GM12878 (cell line): ENCODE measurements around the gene TANK. TPM values are rescaled to one million over a fixed set of nuclear protein-coding genes. Genes with fewer than 3 reads are reported as not detected.
A peak's percentile ranks its signal among the peaks of the same experiment; 100 is the strongest.

ENCODE experiments used
- CEBPB ChIP-seq, 2 experiments: fragments of 150-350 bp in 1 of 2; IDR thresholded peaks; 2 replicates each; pipeline ENCODE4 v1.6.1; 2012 to 2014; ENCODE audit warnings: low read depth in 2 of 2, low read length in 2 of 2, borderline replicate concordance in 1 of 2, inconsistent platforms in 1 of 2
- CREB1 ChIP-seq: IDR thresholded peaks from 2 replicates; pipeline ENCODE4 v1.6.1; 2012; ENCODE audit warnings: low read depth, mild to moderate bottlenecking, inconsistent platforms
- NFIC ChIP-seq: IDR thresholded peaks from 2 replicates; pipeline ENCODE4 v1.6.1; 2012; ENCODE audit warnings: low read depth, mild to moderate bottlenecking, inconsistent platforms, low read length, moderate library complexity
- NR2C2 ChIP-seq: IDR thresholded peaks from 2 replicates; pipeline ENCODE4 v1.6.1; 2011; ENCODE audit warnings: borderline replicate concordance, low read depth; ENCODE audit not compliant: control insufficient read depth, insufficient read length
- POLR2A ChIP-seq: IDR thresholded peaks from 2 replicates; pipeline ENCODE4 v1.6.1; 2011; ENCODE audit warnings: low read depth, mild to moderate bottlenecking, low read length
- RELB ChIP-seq: fragments of 450-650 bp; IDR thresholded peaks from 2 replicates; pipeline ENCODE4 v1.6.1; 2017; ENCODE audit warnings: low read depth, mild to moderate bottlenecking, moderate library complexity
- REST ChIP-seq: IDR thresholded peaks from 2 replicates; pipeline ENCODE4 v1.6.1; 2012; ENCODE audit warnings: mild to moderate bottlenecking, low read depth, low read length
- polyA plus RNA-seq, 11 experiments: library from polyadenylated mRNA; depleted of rRNA in 4 of 11; unstranded in 6 of 11; stranded (reverse) in 5 of 11; fragments of >200 nt; fragmentation: Nextera tagmentation in 4 of 11; fragmentation: Illumina TruSeq in 1 of 11; extraction: Ambion mirVana in 4 of 11; extraction: Trizol in 1 of 11; gene quantifications; 1 replicate in 1 of 11; 2 replicates in 10 of 11; pipeline versions ENCODE4 v1.2.1 to v1.2.3, GENCODE V29; 2011 to 2016; ENCODE audit warnings: inconsistent platforms in 2 of 11, missing spikeins in 2 of 11, low read depth in 1 of 11
- total RNA-seq, 4 experiments: library from RNA; depleted of rRNA in 3 of 4; stranded (reverse); fragments of >200 nt in 3 of 4; fragmentation: Illumina TruSeq in 1 of 4; extraction: Trizol in 1 of 4; gene quantifications; 2 replicates each; pipeline versions ENCODE4 v1.2.1 to v1.2.3, GENCODE V29; 2013 to 2021
- TF ChIP-seq, protein P1 (sequence below): fragments of 450-650 bp; IDR thresholded peaks from 2 replicates; pipeline ENCODE4 v1.6.1; 2018; ENCODE audit warnings: mild to moderate bottlenecking, low read depth, moderate library complexity; ENCODE audit not compliant: partially characterized antibody

Gene TANK
- total and polyA plus RNA-seq, 10 of the 15 experiments (the other 5 are each of a cell fraction or from before 2014, with no cell fraction given): 48.6 to 127 (median 103) TPM

GRCh38 chr2:161160226-161161073 is at the start of gene TANK (continued):
- TF ChIP-seq REST: peak; percentile 61
- 0 out of 2 replicates have a peak, but pooled peaks have one; percentile 44 for TF ChIP-seq NFIC
- TF ChIP-seq POLR2A: peak; percentile 96
- no peak; the same call in 1 of the 2 replicates for TF ChIP-seq RELB
- TF ChIP-seq, protein P1, sequence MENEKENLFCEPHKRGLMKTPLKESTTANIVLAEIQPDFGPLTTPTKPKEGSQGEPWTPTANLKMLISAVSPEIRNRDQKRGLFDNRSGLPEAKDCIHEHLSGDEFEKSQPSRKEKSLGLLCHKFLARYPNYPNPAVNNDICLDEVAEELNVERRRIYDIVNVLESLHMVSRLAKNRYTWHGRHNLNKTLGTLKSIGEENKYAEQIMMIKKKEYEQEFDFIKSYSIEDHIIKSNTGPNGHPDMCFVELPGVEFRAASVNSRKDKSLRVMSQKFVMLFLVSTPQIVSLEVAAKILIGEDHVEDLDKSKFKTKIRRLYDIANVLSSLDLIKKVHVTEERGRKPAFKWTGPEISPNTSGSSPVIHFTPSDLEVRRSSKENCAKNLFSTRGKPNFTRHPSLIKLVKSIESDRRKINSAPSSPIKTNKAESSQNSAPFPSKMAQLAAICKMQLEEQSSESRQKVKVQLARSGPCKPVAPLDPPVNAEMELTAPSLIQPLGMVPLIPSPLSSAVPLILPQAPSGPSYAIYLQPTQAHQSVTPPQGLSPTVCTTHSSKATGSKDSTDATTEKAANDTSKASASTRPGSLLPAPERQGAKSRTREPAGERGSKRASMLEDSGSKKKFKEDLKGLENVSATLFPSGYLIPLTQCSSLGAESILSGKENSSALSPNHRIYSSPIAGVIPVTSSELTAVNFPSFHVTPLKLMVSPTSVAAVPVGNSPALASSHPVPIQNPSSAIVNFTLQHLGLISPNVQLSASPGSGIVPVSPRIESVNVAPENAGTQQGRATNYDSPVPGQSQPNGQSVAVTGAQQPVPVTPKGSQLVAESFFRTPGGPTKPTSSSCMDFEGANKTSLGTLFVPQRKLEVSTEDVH: peak; percentile 68
- peak; percentile 56 for TF ChIP-seq NR2C2
- TF ChIP-seq CREB1: peak; percentile 75; the same call in 1 of the 2 replicates
- no peak; a peak in 1 of 4 replicates for TF ChIP-seq CEBPB (IDR thresholded peaks at IDR 0.05; ENCODE audit: borderline replicate concordance in 1 of 2, low read depth in 2 of 2, low read length in 2 of 2)
